GM23248 (cell line): Measurements from ENCODE around the gene PRUNE2. TPM values are rescaled to one million over a fixed set of nuclear protein-coding genes. Genes with fewer than 3 reads are reported as not detected.
"Not testable (repeated sequence)": the region's sequence is repeated elsewhere in the genome, so short reads cannot be mapped to it uniquely, and the experiment has no call there.

Experiments
- DNase-seq: peaks from one replicate; pipeline ENCODE4 v3.0.0-alpha.2; 2015
- H2AFZ ChIP-seq: fragments of 200-600 bp; sonication (generic); 2 replicates; pipeline ENCODE4 v1.6.1; 2016; ENCODE audit warnings: antibody characterized with exemption
- H3F3A ChIP-seq: fragments of 200-600 bp; sonication (generic); 2 replicates; pipeline ENCODE4 v1.6.1; 2016; ENCODE audit warnings: mild to moderate bottlenecking, antibody characterized with exemption, mixed run types; ENCODE audit not compliant: insufficient read depth
- H3K27ac ChIP-seq: fragments of 200-600 bp; sonication (generic); 2 replicates; pipeline ENCODE4 v1.5.1; 2016; ENCODE audit warnings: mild to moderate bottlenecking
- H3K27me3 ChIP-seq: fragments of 200-600 bp; sonication (generic); replicated peaks from 2 replicates; pipeline ENCODE4 v1.6.1; 2016; ENCODE audit warnings: mild to moderate bottlenecking; ENCODE audit not compliant: insufficient read depth
- H3K36me3 ChIP-seq: fragments of 200-600 bp; sonication (generic); 2 replicates; pipeline ENCODE4 v1.6.1; 2016; ENCODE audit warnings: low read depth, mild to moderate bottlenecking
- H3K4me1 ChIP-seq: fragments of 200-600 bp; sonication (generic); 2 replicates; pipeline ENCODE4 v1.6.1; 2016; ENCODE audit warnings: mild to moderate bottlenecking; ENCODE audit not compliant: insufficient read depth
- H3K4me2 ChIP-seq: fragments of 200-600 bp; sonication (generic); one replicate; pipeline ENCODE4 v1.6.1; 2016; ENCODE audit warnings: mild to moderate bottlenecking; ENCODE audit not compliant: unreplicated experiment
- H3K4me3 ChIP-seq: fragments of 200-600 bp; sonication (generic); 2 replicates; pipeline ENCODE4 v1.5.1; 2016; ENCODE audit warnings: mild to moderate bottlenecking
- H3K79me2 ChIP-seq: fragments of 200-600 bp; sonication (generic); 2 replicates; pipeline ENCODE4 v1.6.1; 2016; ENCODE audit warnings: mild to moderate bottlenecking; ENCODE audit not compliant: insufficient read depth
- H3K9ac ChIP-seq: fragments of 200-600 bp; sonication (generic); 2 replicates; pipeline ENCODE4 v1.6.1; 2016; ENCODE audit warnings: mild to moderate bottlenecking
- H3K9me2 ChIP-seq: fragments of 200-600 bp; sonication (generic); 2 replicates; pipeline ENCODE4 v1.6.1; 2016; ENCODE audit warnings: mixed run types, mild to moderate bottlenecking, moderate library complexity; ENCODE audit not compliant: insufficient read depth
- H3K9me3 ChIP-seq: fragments of 200-600 bp; sonication (generic); one replicate; pipeline ENCODE4 v1.6.1; 2017; ENCODE audit warnings: low read depth
- H4K20me1 ChIP-seq: fragments of 200-600 bp; sonication (generic); 2 replicates; pipeline ENCODE4 v1.6.0; 2016; ENCODE audit not compliant: insufficient read depth
- EZH2 ChIP-seq: fragments of 200-600 bp; sonication (generic); IDR thresholded peaks from 2 replicates; pipeline ENCODE4 v1.6.1; 2018; ENCODE audit warnings: antibody characterized with exemption, mild to moderate bottlenecking; ENCODE audit not compliant: insufficient read depth, poor library complexity, severe bottlenecking
- EZH2phosphoT487 ChIP-seq: fragments of 200-600 bp; sonication (generic); IDR thresholded peaks from 2 replicates; pipeline ENCODE4 v1.6.1; 2018; ENCODE audit warnings: antibody characterized with exemption, moderate library complexity, mild to moderate bottlenecking, low read depth; ENCODE audit not compliant: insufficient read depth
- WGBS, 2 experiments: methylation state at CpG; one replicate each; pipeline ENCODE4 v1.1.6; 2015 to 2017; ENCODE audit warnings: low lambda C conversion rate in 2 of 2, low coverage in 1 of 2; ENCODE audit errors: missing lambda C conversion rate in 2 of 2; 5-methylcytosine and 5-hydroxymethylcytosine counted together
- in situ Hi-C: fragments of 300-500 bp; cut with MboI; formaldehyde crosslinking; loops from 2 replicates; pipeline ENCODE4 v1.15.0; 2020
- polyA plus RNA-seq: library from polyadenylated mRNA; unstranded; fragments of >200 nt; fragmentation: Nextera tagmentation; extraction: Ambion mirVana; gene quantifications from 2 replicates; pipeline ENCODE4 v1.2.1, GENCODE V29; 2016
- total RNA-seq: library from RNA; depleted of rRNA; stranded (reverse); fragments of >200 nt; shearing (Covaris generic); gene quantifications from 2 replicates; pipeline ENCODE4 v1.2.3, GENCODE V29; 2014

Gene PRUNE2
- total and polyA plus RNA-seq, 2 experiments from 2014 or later: 2.0 to 8.8 TPM

DNA sequence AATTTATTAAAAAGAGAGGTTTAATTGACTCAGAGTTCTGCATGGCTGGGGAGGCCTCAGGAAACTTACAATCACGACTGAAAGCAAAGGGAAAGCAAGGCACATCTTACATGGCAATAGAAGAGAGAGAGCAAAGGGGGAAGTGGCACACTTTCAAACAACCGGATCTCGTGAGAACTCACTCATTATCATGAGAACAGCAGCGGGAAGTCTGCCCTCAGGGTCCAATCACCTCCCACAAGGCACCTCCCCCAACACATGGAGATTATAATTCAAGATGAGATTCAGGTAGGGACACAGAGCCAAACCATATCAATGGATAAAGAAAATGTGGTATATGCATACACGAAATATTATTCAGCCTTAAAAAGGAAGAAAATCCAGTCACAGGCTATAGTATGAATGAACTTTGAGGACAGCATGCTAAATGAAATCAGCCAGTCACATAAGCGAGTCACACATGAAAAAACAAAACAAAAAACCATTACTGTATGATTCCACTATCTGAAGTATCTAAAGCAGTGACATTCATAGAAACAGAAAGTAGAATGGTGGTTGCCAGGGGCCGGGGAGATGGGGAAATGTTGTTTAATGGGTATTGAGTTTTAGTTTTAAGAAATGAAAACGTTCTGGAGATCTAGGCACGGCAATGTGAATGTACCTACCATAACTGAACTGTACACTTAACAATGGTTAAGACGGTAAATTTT lies 225.0 kb downstream of the PRUNE2 start:
- Histone ChIP-seq H2AFZ (no peak overlapping the region), H3K9me2 (no peaks in the 10 kb centered on the region), H4K20me1 (no peaks in the 10 kb centered on the region), H3K9me3 (peaks cover 6% of the 10 kb centered on the region), H3K9ac (no peak overlapping the region), H3K4me1 (no peaks in the 10 kb centered on the region), H3K27ac (no peak overlapping the region), H3K4me2 (no peak overlapping the region), H3F3A (no peaks in the 10 kb centered on the region), H3K36me3 (no peaks in the 10 kb centered on the region), H3K27me3 (no peaks in the 10 kb centered on the region), H3K4me3 (no peak overlapping the region), H3K79me2 (no peaks in the 10 kb centered on the region)
- no peak for TF ChIP-seq EZH2
- TF ChIP-seq EZH2phosphoT487: no peak
- in situ Hi-C loops: no loop called here
- peak; percentile 24 for DNase-seq
- 81 to 84% methylated on average over 10 of the region's 10 CpGs for WGBS, 2 experiments

DNA sequence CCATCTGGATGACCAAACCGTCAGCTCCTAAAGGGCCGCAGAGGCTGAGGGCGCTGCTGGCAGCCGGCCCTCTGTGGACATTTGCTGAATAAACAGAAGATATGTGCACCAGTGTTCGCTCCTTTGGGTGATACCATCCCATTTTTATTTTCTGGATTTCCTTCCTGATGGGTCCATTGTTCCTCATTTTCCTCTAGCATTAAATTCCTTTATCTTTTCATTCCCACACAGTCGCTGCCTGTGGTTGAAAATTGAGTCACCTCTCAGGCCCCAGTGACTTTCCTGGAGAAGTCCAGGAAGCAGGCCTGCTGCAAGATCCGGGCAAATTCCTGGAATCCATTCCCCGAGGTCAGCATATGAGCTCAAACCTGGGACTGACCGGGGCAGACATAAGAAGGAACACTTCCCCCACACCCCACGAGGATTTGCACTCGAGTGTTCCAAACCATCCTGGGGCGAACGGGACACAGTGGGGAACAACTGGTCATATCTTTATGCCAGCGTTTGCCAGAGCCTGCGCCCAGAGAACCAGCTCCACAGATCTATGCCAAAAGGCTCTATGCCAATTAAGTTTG lies 228.3 kb downstream of the PRUNE2 start:
- Histone ChIP-seq H3K4me2 (no peak overlapping the region), H2AFZ (0 out of 2 replicates have a peak overlapping the region, but pooled peaks have one; percentile 25), H3K9ac (no peak overlapping the region), H3K9me2 (no peaks in the 10 kb centered on the region), H3K4me3 (no peak overlapping the region), H3K27ac (no peak overlapping the region), H4K20me1 (no peaks in the 10 kb centered on the region), H3K4me1 (no peaks in the 10 kb centered on the region), H3K79me2 (no peaks in the 10 kb centered on the region), H3K9me3 (peaks cover 6% of the 10 kb centered on the region), H3K27me3 (no peaks in the 10 kb centered on the region), H3K36me3 (no peaks in the 10 kb centered on the region), H3F3A (no peaks in the 10 kb centered on the region)
- peak; percentile 17 for DNase-seq
- no peak for TF ChIP-seq EZH2
- TF ChIP-seq EZH2phosphoT487: no peak
- in situ Hi-C loops: no loop called here
- 82 to 89% methylated on average over 14 to 15 of the region's 15 CpGs for WGBS, 2 experiments

DNA sequence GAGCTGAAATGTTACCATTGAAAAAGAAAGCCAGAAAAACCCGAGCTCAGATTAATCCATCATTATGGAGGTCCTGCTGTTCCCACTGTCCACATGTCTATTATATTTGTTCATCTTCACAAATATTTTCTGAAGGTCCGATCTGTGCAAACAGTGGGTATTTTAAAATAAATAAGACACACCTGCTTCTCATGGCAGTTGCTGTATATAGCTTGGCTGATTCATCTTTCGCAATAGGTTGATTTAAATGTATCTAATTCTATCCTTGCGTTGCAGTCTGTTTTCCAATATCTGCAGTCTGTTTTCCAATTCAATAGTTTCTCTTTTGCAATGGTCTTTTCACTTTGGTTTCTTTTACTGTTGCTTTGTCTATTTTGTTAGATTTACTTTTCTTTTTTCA lies 229.1 kb downstream of the PRUNE2 start:
- H3K4me2 ChIP-seq: no peak overlapping the region
- in situ Hi-C loops: no loop called here

DNA sequence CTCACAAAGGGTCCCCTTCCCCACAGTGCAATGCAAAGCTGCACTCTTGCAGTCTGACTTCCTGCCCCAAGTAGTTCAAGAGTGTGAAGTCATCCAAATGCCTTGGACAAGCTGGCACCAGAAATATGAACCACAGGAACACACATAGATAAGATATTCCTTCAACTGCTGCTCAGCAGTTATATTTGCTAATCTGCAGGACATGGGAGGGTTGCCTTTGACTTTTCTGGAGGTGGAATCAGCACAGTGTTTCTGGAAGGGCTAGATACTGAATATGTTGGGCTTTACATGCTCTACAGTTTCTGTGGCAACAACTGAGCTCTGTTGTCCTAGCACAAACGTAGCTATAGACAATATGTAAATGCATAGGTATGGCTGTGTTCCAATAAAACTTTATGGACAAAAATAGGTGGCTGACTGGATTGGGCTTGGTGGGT lies 238.4 kb downstream of the PRUNE2 start:
- no peak overlapping the region for H2AFZ ChIP-seq
- no peaks in the 10 kb centered on the region for H3K9me2 ChIP-seq
- H3K4me3 ChIP-seq: no peak overlapping the region
- in situ Hi-C loops: no loop called here
- peaks cover 17% of the 10 kb centered on the region for H3K4me1 ChIP-seq
- H4K20me1 ChIP-seq: no peaks in the 10 kb centered on the region
- H3K79me2 ChIP-seq: no peaks in the 10 kb centered on the region
- H3K36me3 ChIP-seq: no peaks in the 10 kb centered on the region
- H3K4me2 ChIP-seq: peak overlapping the region; percentile 13
- 5 to 18% methylated on average over 1 of the region's 1 CpG for WGBS, 2 experiments
- no peaks in the 10 kb centered on the region for H3K27me3 ChIP-seq
- peak; percentile 80 for DNase-seq
- H3K9ac ChIP-seq: peak overlapping the region; percentile 12
- H3K27ac ChIP-seq: peak overlapping the region; percentile 11; the same call in 1 of the 2 replicates
- H3K9me3 ChIP-seq: no peaks in the 10 kb centered on the region
- no peak for TF ChIP-seq EZH2phosphoT487
- no peak for TF ChIP-seq EZH2
- H3F3A ChIP-seq: peaks cover 6% of the 10 kb centered on the region; the same call in 1 of the 2 replicates

More for the DNA sequence above, 229.1 kb downstream of the PRUNE2 start:
- H3K9ac ChIP-seq: no peak overlapping the region
- DNase-seq: no peak
- H3F3A ChIP-seq: no peaks in the 10 kb centered on the region
- peaks cover 6% of the 10 kb centered on the region for H3K9me3 ChIP-seq
- H4K20me1 ChIP-seq: no peaks in the 10 kb centered on the region
- H3K79me2 ChIP-seq: no peaks in the 10 kb centered on the region
- WGBS, 2 experiments: 81 to 88% methylated on average over 4 of the region's 4 CpGs
- no peaks in the 10 kb centered on the region for H3K36me3 ChIP-seq
- no peaks in the 10 kb centered on the region for H3K4me1 ChIP-seq
- H3K27me3 ChIP-seq: no peaks in the 10 kb centered on the region
- no peaks in the 10 kb centered on the region for H3K9me2 ChIP-seq
- no peak overlapping the region for H2AFZ ChIP-seq
- no peak overlapping the region for H3K27ac ChIP-seq
- no peak overlapping the region for H3K4me3 ChIP-seq
- TF ChIP-seq EZH2 (no peak), EZH2phosphoT487 (no peak)

DNA sequence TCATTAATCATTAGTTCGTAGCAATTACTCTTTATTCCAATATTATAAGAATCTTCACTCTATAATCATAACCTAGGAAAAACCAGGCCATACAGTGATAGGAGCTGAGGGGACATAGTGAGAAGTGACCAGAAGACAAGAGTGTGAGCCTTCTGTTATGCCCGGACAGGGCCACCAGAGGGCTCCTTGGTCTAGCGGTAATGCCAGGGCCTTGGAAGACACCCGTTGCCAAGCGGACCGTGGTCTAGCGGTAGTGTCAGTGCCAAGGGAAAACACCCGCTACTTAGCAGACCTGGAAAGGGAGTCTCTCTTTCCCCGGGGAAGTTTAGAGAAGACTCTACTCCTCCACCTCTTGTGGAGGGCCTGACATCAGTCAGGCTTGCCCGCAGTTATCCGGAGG lies 239.9 kb downstream of the PRUNE2 start:
- not testable (repeated sequence) for H4K20me1 ChIP-seq, H3K4me2 ChIP-seq

More for the DNA sequence above, 239.9 kb downstream of the PRUNE2 start:
- H3K4me3 ChIP-seq, in situ Hi-C loops, H3F3A ChIP-seq, H3K79me2 ChIP-seq, H3K9me2 ChIP-seq, H3K27ac ChIP-seq, H3K27me3 ChIP-seq, H3K9ac ChIP-seq, H3K36me3 ChIP-seq, H3K9me3 ChIP-seq, H2AFZ ChIP-seq: not testable (repeated sequence)
- DNase-seq: peak; percentile 25
- WGBS, 2 experiments: 76 to 86% methylated on average over 11 of the region's 11 CpGs
- H3K4me1 ChIP-seq: peaks cover 17% of the 10 kb centered on the region
